Ramos (cell line): ENCODE measurements around the gene STUB1.

Experiments
- in situ Hi-C: fragments of 300-500 bp; cut with MboI; formaldehyde crosslinking; loops from one replicate; pipeline ENCODE4 v1.14.3; 2022; ENCODE audit warnings: low sequenced_read_pairs; ENCODE audit not compliant: unreplicated experiment

The STUB1 gene

DNA sequence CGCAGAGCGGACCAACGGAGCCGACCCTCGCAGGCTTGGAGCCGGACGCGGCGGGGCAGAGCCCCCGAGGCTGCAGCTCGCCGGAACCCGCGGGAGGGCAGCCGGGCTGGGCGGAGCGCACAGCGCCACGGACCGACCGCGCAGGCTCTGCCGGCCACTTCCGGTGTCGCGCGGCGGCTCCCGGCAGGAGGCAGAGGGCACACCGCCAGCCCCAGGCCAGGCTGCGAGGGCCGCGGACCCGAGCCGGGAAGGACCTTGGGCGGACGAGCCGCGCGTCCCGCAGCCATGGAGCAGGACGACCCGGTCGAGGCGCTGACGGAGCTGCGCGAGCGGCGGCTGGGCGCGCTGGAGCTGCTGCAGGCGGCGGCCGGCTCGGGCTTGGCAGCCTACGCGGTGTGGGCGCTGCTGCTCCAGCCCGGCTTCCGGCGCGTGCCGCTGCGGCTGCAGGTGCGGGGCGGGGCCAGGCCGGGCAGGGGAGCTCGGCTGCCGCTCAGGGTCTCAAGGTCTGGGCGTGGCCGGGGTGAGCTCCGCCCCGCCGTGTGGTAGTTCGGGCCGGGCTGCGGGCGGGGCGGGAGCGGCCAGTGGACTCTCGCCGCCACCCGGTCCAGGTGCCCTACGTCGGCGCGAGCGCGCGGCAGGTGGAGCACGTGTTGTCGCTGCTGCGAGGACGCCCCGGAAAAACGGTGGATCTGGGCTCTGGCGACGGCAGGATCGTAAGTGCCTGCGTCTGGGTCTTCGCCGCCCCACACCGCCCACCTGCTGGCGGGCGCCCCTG lies 41.0 kb downstream of the STUB1 start, which contains the start of gene ANTKMT:
Gene ANTKMT, plus strand, starts transcription at position 157 of the 775 bp plus-strand sequence. Its CDS starts 129 bp downstream, at position 286.
- in situ Hi-C loops = loop anchor here (25.0 kb wide), 1 partner anchor 341 kb away; the partner anchor contains the start of gene SSTR5

DNA sequence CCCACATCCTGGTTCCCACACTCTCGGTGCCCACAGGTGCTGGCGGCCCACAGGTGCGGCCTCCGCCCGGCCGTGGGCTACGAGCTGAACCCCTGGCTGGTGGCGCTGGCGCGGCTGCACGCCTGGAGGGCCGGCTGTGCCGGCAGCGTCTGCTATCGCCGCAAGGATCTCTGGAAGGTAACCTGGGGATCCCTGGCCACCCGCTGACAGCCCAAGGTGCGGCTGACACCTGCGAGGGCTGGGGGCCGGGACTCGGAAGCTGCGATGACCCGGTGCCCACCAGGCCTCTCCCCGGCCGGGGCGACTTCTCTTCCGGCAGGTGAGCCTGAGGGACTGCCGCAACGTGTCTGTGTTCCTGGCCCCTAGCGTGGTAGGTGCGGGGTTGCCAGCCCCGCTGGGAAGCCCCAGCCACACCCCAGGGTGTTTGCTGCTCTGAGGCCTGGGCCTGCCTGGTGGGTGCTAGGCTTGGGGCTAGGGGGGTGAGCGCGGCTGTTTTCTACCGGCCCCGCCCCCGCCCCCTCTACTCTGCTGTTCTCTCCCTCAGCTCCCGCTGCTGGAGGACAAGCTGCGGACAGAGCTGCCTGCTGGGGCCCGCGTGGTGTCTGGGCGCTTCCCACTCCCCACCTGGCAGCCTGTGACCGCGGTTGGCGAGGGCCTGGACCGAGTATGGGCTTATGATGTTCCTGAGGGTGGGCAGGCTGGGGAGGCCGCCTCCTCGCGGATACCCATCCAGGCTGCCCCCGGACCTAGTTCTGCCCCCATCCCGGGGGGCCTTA lies 41.7 kb downstream of the STUB1 start:
- in situ Hi-C loops = loop anchor here (25.0 kb wide), 1 partner anchor 340 kb away; the partner anchor contains the start of gene SSTR5

DNA sequence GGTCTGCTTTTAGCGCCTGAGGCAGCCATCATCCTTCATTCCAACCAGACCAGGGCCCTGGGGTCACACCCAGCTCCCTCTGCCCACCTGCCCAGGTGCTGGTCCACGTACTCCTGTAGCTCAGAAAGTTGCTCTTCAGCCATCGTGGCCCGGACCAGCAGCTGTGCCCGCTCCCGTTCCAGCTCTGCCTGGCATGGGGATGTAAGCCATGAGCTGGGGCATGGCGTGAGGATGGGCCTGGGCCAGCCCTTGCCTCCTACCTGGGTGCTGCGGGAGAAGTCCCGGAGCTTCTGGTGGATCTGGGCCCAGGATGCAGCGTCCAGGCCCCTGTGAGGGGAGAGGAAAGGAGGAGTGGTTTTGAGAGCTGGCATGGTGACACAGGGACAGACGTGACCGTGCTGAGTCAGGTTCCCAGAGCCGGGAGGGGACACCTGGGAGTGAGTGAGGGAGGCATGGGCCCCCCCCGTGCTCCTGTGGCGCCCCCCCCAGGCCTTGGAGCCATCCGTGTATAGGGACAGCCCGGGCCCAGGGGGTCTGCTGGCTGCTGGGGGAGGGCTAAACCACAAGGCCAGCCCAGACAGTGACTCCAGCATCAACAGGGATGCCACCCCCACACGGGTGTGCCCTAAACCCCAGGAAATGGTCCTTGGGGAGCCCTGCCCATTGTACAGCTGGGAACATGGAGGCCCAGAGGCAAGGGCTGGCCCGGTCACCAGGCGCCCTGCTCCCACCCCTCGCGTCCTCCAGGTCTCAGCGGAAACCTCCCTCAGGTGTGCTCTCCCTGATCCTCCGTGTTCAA lies 42.8 kb downstream of the STUB1 start:
- in situ Hi-C loops = loop anchor here (25.0 kb wide), 1 partner anchor 339 kb away; the partner anchor contains the start of gene SSTR5

DNA sequence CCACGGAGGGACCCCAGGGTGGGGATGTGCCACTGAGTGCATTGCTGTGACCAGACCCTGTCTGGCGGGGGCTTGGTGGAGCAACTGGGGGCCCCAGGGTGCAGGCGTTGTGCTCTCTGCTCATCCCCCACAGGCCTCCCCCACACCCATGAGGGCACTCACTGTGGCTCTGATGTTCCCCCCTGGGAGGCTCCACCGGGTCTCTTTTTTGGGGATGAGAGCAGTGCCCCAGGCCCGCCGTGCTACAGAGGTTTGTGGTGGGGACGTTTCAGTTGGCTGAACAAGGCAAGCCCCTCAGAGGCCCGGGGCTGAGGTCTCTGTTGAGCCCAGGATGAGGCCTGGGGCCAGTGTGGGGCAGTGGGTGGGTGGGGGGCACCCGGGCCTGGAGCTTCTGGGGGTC lies 43.5 kb downstream of the STUB1 start:
- in situ Hi-C loops = loop anchor here (25.0 kb wide), 1 partner anchor 339 kb away; the partner anchor contains the start of gene SSTR5

DNA sequence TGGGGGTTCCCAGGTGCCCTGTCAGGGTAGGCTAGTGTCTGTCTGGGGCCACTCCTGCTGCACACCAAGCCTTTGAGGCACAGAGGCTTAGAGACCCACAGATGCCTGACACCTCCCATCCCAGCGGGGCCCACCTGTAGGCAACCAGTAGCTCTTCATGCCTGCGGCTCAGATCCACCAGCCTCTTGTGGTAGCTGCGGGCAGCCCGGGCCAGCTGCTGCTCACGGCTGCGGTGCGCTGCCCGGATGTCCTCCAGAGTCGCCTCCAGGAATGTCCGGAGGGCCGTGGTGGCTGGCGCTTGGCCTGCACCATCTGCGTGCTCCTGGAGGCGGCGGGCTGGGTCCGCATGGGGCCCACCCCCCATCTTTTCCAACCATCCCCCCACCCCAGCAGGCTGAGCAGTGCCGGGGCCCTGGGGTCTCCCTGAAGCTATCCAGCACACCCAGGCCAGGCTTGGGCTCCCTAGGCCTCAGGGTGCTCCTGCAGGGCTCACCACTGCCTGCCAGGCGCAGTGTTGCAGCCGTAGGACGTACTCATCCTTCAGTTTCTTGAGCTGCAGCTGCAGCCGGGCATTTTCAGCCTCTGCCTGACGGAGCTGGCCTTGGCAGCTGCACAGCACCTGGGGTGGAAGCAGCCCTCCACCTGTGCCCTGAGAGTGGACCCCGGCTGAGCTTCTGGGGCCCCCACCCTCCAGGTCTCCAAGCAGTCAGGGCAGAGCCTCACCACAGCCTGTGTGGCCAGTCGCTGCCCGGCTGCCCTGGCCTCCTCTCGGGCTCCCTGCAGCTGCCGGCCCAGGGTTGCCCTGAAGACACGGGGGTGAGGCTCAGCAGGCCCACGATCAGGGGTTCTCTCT lies 44.2 kb downstream of the STUB1 start:
- in situ Hi-C loops = loop anchor here (25.0 kb wide), 1 partner anchor 338 kb away; the partner anchor contains the start of gene SSTR5

DNA sequence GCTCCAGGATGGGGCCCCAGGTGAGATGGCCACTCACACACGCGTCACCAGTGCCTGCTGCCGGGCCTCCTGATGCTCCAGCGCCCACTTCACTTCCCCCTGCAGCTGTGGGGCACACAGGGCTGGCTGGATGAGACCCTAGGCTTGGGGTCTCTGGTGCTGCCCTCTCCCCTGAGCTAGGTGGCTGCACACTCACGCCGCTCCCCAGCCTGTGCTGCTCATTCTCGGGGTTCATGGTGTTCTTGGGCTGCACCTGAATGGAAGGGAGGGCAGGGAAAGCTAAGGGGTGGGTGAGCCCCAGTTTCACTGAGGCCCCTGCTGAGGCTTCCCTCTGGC lies 44.8 kb downstream of the STUB1 start:
- in situ Hi-C loops = no loop called here

DNA sequence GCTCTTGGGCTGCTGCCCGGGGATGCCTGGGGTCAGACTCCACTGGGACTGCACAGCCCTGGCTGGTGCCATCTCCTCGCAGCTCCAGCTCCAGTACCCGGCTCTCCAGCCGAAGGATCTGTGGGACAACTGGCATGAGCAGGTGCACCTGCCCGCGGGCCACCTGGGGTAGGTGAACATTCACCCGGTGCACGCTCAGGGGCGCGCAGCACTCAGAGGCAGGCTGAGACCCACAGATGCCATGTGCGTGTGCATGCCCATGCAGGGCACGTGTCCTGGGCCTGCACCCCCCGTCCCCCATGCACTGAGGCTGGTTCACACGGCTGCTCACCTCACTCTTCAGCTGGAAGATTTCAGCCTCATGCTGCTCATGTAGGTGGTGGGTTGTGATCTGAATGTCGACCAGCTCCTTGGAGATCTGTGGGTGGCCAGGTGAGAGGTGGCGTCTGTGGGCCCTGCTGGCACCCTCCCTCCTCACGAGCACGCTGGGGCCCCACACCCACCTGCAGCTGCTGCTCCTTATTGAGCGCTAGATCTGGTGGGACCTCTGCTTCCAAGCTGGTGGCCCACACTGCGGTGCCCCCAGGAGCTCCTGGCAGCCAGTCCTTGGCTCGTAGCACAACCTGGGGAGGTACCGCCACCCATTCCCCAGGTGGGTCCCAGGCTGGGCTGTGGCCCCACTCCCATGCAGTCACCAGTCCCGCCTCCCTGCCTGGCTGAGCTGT lies 45.4 kb downstream of the STUB1 start:
- in situ Hi-C loops = no loop called here

DNA sequence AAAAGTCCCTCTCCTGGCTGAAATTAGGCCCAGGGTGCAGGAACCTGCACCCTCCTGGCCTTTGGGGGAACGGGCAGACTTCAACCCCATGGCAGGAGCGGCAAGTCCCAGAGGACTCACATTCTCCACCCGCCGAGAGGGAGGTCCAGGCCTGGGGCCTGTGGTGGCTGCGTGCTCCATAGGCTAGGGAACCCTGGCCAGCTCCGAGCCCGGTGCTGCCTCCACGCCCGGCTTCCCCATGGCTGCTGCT lies 45.9 kb downstream of the STUB1 start:
- in situ Hi-C loops = no loop called here

DNA sequence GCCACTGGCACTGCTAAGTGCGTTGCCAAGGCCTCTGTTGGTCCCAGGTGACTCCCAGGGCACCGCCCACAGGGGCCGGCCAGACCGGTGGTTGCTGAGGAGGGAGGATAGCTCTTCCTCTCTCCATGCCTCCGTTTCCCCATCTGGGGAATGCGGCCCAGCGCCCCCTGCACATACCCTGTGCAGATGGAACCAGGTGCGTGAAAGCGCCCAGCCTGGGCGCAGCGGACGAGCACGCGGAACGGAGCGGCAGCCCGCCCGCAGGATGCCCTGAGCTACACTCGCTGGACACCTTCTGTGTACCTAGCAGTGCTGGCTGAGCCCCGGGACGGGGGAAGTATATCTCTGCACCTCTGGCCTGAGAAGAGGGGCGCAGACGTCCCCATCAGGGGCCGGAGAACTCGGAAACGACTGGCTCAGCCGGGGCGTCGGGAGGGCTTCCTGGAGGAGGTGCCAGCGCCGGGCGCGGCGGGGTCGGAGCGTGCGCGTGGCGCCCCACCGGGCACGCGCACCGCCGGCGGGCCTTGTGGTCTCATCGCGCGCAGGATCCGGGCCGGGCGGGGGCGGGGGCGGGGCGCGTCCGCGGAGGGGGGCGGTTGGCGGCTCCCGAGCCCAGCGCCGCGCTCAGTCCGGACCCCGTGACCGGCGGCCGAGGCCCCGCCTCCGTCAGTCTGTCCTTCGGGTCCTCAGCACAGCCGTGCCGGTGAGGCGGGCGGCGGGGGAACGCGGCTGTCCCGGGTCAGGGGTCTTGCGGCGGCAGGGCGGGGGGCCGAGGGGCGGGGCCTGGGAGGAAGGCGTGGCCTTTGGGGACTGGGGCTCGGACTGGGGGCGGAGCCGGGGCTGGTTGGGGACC lies 46.5 kb downstream of the STUB1 start, which contains the start of the genes CCDC78 and HAGHL:
Gene CCDC78, minus strand, starts transcription at position 6 of the 853 bp plus-strand sequence. CDS start 76 bp downstream, outside the sequence.
Gene HAGHL, plus strand, starts transcription at position 669 of the 853 bp plus-strand sequence. CDS start 404 bp downstream, outside the sequence.
- in situ Hi-C loops = no loop called here

DNA sequence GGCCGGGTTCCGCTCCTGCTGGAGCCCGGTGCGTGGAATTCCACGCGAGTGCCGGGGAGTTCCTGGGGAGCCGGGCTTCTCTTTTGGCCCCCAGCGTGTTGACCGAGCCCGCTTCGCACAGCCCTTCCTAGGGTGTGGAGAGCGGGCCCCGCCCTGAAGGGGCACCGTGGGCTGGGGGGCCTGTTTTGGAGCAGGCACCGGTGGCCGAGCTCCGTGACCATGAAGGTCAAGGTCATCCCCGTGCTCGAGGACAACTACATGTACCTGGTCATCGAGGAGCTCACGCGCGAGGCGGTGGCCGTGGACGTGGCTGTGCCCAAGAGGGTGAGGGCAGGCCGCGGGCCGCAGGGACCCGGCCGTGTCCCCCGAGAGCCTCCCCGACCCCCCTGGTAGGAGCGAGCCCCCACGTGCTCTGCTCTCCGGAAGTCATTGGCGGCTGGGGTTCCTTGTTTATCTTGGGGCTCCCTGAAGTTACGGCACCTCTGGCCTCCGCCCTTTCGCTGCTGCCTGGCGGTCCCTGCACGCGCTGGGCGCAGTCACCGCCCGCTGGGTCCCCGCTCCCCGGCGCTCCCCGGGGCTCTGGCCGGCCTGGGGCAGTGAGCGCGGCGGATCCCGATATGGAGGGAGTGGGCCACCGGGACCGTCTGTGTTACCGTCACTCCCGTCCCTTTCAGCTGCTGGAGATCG lies 47.2 kb downstream of the STUB1 start:
- in situ Hi-C loops = no loop called here

DNA sequence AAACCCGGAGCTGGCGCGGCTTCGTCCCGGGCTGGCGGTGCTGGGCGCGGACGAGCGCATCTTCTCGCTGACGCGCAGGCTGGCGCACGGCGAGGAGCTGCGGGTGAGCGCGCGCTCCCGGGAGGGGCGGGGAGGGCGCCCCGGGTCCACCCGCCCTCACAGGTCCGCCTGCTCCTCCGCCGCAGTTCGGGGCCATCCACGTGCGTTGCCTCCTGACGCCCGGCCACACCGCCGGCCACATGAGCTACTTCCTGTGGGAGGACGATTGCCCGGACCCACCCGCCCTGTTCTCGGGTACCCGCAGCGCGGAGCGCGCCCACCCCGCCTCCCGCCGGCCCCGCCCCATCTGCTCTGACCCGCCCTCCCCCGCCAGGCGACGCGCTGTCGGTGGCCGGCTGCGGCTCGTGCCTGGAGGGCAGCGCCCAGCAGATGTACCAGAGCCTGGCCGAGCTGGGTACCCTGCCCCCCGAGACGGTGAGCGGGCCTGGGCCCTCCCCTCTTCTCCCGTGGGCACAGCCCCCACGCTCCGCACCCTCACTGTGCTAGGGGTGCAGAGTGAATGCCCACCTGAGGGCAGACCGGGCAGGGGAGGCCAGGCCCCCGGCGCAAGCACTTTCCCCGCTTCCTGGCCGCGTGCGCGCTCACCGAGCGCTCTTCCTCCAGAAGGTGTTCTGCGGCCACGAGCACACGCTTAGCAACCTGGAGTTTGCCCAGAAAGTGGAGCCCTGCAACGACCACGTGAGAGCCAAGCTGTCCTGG lies 48.1 kb downstream of the STUB1 start:
- in situ Hi-C loops = no loop called here

DNA sequence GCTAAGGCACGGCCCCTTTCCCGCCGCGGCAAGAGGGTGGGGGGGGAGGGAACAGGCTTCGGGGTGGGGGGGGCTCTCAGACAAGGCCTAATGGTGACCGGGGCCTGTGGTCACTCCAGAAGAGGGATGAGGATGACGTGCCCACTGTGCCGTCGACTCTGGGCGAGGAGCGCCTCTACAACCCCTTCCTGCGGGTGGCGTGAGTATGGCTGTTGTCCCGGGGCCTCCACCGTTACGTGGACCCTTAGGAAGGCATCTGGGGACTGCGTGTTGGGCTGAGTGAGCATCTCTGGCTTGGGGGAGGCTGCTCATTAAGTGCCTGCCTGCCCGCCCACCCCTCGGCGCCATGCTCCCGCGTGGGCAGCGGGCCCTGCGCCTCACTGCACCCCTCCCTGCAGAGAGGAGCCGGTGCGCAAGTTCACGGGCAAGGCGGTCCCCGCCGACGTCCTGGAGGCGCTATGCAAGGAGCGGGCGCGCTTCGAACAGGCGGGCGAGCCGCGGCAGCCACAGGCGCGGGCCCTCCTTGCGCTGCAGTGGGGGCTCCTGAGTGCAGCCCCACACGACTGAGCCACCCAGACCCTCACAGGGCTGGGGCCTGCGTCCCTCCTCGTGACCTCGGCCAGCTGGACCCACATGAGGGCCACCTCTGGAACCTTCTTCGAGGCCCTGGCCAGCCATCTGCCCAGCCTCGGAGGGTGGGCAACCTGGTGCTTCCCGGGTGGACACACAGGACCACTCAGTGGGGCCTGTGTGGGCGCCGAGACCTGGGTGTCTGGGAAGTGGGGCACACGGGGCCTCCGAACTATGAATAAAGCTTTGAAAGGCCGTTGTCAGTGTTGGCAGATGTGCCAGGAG lies 48.9 kb downstream of the STUB1 start:
- in situ Hi-C loops = no loop called here

DNA sequence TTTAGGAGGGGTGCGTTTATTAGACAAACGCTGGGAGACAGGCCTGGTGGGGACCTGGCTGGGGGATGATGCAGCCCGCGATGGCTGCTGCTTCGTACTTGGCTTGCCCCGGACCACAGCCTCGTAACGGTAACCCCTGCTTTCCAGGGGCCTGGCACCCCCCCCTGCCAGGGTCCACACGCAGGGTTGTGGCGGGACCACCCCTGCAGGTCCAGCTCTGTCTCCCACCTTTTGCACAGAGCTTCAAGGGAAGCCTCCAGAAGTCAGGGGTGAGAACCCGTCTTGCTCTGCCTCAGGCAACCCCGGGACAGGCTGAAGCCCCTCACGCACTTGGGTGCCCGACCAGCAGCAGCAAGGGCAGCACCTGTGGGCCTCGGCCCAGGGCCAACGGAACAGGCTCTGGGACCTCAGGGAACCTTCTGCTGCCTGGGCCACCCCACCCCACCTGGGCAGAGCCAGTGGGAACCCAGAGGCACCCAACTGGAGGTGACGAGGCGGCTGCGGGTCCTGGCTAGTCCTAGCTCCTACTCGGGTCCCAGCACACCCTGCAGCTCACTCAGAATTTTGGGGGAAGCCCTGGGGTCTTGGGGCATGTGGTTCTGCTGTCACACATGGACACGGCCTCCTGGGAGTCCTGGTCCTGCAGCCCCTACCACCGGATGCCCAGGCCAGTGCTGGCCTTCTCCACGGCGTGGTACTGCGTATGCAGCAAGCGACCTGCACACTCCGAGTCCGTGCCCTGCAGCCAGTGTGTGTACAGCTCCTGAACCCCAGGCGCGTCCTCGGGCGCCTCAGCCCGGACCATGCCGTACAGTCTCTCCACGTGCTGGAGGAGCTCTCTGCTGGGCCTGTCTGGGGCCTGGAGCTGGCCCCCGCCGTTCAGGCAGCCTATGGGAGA lies 49.8 kb downstream of the STUB1 start:
- in situ Hi-C loops = no loop called here

DNA sequence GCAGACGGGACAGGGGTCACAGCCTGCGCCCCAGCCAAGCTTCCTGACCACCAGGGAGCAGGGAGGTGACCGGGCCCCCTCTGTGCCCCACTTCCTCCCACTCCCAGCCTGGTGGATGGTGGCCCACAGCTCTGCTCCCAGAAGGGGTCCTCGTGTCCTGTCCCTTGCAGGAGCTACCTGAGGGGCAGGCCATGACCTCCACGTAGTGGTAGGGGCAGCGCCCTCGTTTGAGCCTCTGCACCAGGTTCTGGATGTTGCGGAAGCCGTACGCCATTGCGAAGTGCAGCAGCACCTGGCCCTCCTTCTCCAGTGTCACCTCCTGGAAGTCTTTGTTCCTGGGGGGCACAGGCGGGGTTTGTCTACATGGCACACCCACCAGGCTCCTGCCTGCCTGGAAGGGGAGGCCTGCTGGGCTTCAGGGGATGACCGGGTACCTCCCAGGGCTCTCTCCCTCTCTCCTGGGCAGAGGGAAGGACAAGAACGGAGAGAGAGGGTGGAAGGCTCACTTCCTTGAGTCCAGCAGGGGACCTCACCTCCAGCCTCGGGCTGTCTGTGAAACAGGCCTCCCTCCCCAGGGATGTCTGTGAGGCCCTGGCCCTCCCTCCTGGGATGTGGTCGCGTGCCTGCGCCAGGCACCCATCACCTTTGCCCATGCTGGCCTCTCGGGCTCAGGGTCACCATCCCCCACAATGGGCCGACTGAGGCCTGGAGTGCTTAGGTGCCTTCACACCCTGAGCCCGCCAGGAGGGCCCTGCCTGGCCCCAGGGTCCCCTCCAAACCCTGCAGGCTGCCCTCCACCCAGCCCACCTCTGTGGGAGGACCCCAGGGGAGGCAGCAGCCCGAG lies 50.7 kb downstream of the STUB1 start:
- in situ Hi-C loops = no loop called here
